ENCODE data around the gene STN1. TPM values are rescaled to one million over a fixed set of nuclear protein-coding genes. Genes with fewer than 3 reads are reported as not detected.

STN1 gene
- total and polyA plus RNA-seq, 7 donors: 15.3 to 22.7 (median 18.3) TPM

DNA sequence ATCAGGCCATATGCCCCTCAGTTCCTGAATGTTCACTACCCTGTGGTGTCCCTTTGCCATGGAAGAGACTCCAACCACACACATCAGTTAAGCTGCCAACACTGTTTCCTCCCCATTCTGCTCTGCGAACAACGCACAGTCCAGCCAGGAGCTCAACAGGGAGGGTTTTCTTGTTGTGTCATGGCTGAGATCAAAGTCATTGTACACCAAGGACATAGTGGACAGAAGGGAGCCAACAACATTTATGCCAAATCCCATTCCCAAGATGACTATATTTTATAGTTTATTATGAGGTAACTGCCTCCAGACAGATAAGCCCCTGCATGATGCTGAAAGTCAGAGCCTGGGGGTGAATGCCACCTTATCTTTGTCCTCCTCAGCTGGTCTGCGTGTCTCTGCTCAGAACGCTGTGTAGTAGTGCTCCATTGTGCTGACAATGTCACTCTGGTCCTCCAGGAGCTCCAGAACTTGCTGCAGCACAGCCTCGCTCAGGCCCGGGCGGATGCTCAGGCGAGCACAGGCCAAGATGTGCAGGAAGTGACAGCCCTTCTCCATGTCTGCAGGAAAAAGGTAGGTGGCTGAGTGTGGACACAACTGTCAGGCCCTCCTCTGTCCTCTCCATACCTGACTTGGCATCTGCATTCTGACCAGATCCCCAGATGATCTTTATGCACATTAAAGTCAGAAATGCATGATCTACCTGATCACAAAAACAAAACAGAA lies 35.5 kb downstream of the STN1 start:
- 80 to 87% (median 86%) methylated on average over 8 of the region's 8 CpGs for WGBS, 3 donors
- intact Hi-C loops (cut with DNase I): loop anchor here in 1 of 2 donors (10.0 kb wide), 1 partner anchor 242 kb away; the partner anchor contains the start of gene SFR1
- H3K27me3 ChIP-seq (ENCODE audit: insufficient read depth in 3 of 3, low read length in 2 of 3): no peaks in the 10 kb centered on the region
- no peak for DNase-seq
- H3K36me3 ChIP-seq (ENCODE audit: insufficient read depth in 1 of 2, low read depth in 1 of 2): peaks cover 0 to 77% of the 10 kb centered on the region in 2 donors
- H3K9me3 ChIP-seq: no peaks in the 10 kb centered on the region
- H3K27ac ChIP-seq: peak overlapping the region; percentile 75
- no peak overlapping the region for H3K4me3 ChIP-seq
- ATAC-seq: peak; percentile 6 to 29 (median 20)
- peaks cover 2% of the 10 kb centered on the region for H3K4me1 ChIP-seq
- TF ChIP-seq, protein P1, sequence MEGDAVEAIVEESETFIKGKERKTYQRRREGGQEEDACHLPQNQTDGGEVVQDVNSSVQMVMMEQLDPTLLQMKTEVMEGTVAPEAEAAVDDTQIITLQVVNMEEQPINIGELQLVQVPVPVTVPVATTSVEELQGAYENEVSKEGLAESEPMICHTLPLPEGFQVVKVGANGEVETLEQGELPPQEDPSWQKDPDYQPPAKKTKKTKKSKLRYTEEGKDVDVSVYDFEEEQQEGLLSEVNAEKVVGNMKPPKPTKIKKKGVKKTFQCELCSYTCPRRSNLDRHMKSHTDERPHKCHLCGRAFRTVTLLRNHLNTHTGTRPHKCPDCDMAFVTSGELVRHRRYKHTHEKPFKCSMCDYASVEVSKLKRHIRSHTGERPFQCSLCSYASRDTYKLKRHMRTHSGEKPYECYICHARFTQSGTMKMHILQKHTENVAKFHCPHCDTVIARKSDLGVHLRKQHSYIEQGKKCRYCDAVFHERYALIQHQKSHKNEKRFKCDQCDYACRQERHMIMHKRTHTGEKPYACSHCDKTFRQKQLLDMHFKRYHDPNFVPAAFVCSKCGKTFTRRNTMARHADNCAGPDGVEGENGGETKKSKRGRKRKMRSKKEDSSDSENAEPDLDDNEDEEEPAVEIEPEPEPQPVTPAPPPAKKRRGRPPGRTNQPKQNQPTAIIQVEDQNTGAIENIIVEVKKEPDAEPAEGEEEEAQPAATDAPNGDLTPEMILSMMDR (IDR thresholded peaks at IDR 0.05): no peak

DNA sequence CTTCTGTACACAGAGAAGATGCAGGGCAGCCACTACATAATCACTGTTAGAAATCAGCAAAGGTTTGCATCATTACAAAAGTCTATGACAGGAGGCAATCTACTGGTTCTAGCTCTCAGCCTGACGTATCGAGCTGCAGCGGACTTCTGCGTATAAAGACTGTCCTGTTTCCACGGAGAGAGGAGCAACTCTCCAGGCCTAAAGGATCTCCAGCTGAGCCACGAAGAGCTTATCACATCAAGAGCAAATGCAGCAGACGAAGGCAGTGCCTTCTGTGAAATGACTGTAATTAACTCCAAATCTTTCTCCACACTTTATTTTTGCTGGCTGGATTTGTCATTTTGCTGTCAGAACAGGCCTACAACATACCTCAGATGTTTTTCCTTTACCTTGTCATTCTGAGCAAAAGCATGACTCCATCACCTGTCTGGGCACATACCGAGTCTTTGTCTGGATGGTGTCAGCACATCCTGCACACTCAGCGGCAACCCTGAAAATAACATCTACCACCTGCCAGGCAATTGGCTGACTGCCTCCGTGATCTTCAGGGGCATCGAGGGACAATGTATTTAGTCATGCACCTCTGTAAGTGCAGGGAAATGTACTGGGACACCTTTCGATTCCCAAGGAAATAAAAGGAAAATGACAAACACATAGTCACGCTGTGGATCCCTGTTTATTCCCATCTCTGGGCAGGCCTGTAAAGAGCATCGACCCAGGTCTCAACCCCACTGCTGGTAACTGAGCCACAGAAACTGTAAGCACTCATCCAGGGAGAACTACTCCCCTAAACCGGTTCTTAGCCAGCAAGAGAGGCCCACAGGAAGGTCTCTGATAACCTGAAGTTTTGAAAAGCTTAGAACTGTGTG lies 36.3 kb downstream of the STN1 start:
- WGBS, 3 donors: 51 to 55% (median 52%) methylated on average over 15 of the region's 15 CpGs
- intact Hi-C loops (cut with DNase I): loop anchor here in 1 of 2 donors (10.0 kb wide), 1 partner anchor 243 kb away; the partner anchor contains the start of gene SFR1
- H3K4me1 ChIP-seq: no peaks in the 10 kb centered on the region
- H3K4me3 ChIP-seq: no peak overlapping the region
- TF ChIP-seq, protein P1 (IDR thresholded peaks at IDR 0.05): no peak
- peak; percentile 81 to 89 (median 84) for ATAC-seq
- no peaks in the 10 kb centered on the region for H3K27me3 ChIP-seq (ENCODE audit: insufficient read depth in 3 of 3, low read length in 2 of 3)
- H3K27ac ChIP-seq: peak overlapping the region; percentile 75
- H3K9me3 ChIP-seq: no peaks in the 10 kb centered on the region
- peaks cover 0 to 77% of the 10 kb centered on the region in 2 donors for H3K36me3 ChIP-seq (ENCODE audit: insufficient read depth in 1 of 2, low read depth in 1 of 2)
- peak; percentile 41 to 58 for DNase-seq

DNA sequence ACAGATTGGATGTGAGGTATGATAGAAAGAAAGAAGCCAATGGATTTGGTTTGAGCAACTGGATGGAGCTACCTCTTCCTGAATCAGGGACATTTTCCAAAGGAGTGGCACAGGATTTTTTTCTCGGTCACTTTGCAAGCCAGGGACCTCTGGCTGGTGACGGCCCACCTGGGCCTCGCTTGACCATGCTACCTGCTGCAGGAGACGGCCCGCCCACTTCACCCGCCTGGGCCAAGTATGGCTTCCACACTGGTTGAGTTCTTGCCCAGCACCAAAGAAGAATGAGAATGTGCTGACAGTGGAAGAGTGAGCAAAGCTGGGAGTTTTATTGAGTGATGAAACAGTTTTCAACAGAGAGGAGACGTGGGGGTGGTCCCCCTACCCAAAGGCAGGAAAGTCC lies 38.2 kb downstream of the STN1 start:
- WGBS, 3 donors: 95 to 96% (median 96%) methylated on average over 7 of the region's 7 CpGs
- Histone ChIP-seq H3K4me1 (no peaks in the 10 kb centered on the region), H3K36me3 (ENCODE audit: insufficient read depth in 1 of 2, low read depth in 1 of 2) (peaks cover 0 to 73% of the 10 kb centered on the region in 2 donors), H3K27ac (peak overlapping the region; percentile 75), H3K4me3 (no peak overlapping the region), H3K27me3 (ENCODE audit: insufficient read depth in 3 of 3, low read length in 2 of 3) (no peaks in the 10 kb centered on the region), H3K9me3 (no peaks in the 10 kb centered on the region)
- no peak for ATAC-seq
- TF ChIP-seq, protein P1 (IDR thresholded peaks at IDR 0.05): no peak
- DNase-seq: no peak
- intact Hi-C loops (cut with DNase I): loop anchor here (10.0 kb wide), 2 partner anchors 245 to 285 kb away; partner anchors contain the start of gene SFR1 (in 1 of the 2)

DNA sequence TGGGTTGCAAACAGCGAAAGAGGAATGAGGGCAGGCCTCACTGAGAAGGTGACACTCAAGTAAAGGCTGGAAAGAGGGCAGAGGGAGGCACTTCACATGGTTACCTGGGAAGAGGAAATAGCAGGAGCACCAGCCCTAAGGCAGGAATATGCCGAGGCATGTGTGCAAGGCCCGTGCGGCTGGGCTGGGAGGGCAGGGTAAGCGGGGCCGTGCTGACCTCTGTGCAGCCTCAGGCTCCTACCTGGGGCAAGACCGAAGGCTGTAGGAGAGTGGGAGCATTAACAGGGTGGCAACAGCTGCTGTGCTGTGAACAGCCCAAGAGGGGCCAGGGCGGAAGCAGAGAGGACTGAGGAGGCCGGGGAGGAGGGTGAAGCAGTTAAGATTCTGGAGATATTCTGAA lies 38.6 kb downstream of the STN1 start:
- no peaks in the 10 kb centered on the region for H3K4me1 ChIP-seq
- ATAC-seq: no peak
- intact Hi-C loops (cut with DNase I): loop anchor here in 1 of 2 donors (10.0 kb wide), 1 partner anchor 285 kb away; no protein-coding TSS in a partner anchor
- no peak for DNase-seq
- no peak overlapping the region for H3K27ac ChIP-seq
- H3K27me3 ChIP-seq (ENCODE audit: insufficient read depth in 3 of 3, low read length in 2 of 3): no peaks in the 10 kb centered on the region
- TF ChIP-seq, protein P1 (IDR thresholded peaks at IDR 0.05): no peak
- no peak overlapping the region for H3K4me3 ChIP-seq
- H3K36me3 ChIP-seq (ENCODE audit: insufficient read depth in 1 of 2, low read depth in 1 of 2): peaks cover 0 to 71% of the 10 kb centered on the region in 2 donors
- WGBS, 3 donors: 87 to 93% (median 92%) methylated on average over 9 of the region's 9 CpGs
- no peaks in the 10 kb centered on the region for H3K9me3 ChIP-seq
